Activated naive CD8-positive, alpha-beta T cell (primary cell): ENCODE data around the gene MZT2A.
"Not testable (repeated sequence)": the region's sequence is repeated elsewhere in the genome, so short reads cannot be mapped to it uniquely, and the experiment has no call there.

Experiments used
- H3K27ac Mint-ChIP-seq: one replicate; pipeline ENCODE4 v1.8.0; 2021; ENCODE audit warnings: mixed read lengths
- H3K27me3 Mint-ChIP-seq: one replicate; pipeline ENCODE4 v1.8.0; 2021; ENCODE audit warnings: mixed read lengths
- H3K36me3 Mint-ChIP-seq: one replicate; pipeline ENCODE4 v1.8.0; 2021; ENCODE audit warnings: mixed read lengths
- H3K4me1 Mint-ChIP-seq: one replicate; pipeline ENCODE4 v1.8.0; 2021; ENCODE audit warnings: low read depth, mixed read lengths
- H3K4me3 Mint-ChIP-seq: one replicate; pipeline ENCODE4 v1.8.0; 2021; ENCODE audit warnings: mild to moderate bottlenecking, mixed read lengths
- H3K9me3 Mint-ChIP-seq: one replicate; pipeline ENCODE4 v1.8.0; 2021; ENCODE audit warnings: low read depth, mixed read lengths

The MZT2A gene

DNA sequence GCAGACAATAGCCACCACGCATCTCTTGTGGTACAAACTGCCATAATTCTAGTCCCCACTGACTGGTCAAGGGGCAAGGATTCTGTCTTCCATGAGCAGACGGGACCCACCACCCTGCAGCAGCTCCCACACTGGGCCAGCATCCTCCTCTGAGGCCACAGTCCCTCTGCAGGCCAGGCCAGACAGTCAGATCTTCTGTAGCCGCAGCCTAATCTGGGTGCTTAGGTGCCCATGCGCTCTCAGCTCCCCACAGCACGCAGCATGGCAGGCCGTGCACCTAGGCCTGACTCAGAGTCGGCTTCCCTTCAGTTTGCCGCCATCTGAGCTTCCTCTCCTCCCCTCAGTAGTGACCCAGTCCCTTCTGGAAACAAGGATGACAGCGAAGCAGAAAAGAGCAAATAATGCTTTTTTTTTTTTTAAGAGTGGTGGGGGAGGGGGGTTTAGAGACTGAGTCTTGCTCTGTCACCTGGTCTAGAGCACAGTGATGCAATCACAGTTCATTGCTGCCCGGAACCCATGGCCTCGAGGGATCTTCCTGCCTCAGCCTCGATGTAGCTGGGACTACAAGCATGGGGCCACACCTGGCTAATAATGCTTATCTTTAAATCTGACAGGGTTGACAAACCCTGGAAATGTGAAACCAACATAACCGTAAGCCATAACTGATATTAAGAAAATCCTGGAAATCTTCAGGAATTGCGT lies 5.8 kb downstream of the MZT2A start:
- H3K4me3 Mint-ChIP-seq, H3K27me3 Mint-ChIP-seq, H3K36me3 Mint-ChIP-seq, H3K9me3 Mint-ChIP-seq, H3K27ac Mint-ChIP-seq: not testable (repeated sequence)
- H3K4me1 Mint-ChIP-seq = peaks cover 19% of the 10 kb centered on the region

DNA sequence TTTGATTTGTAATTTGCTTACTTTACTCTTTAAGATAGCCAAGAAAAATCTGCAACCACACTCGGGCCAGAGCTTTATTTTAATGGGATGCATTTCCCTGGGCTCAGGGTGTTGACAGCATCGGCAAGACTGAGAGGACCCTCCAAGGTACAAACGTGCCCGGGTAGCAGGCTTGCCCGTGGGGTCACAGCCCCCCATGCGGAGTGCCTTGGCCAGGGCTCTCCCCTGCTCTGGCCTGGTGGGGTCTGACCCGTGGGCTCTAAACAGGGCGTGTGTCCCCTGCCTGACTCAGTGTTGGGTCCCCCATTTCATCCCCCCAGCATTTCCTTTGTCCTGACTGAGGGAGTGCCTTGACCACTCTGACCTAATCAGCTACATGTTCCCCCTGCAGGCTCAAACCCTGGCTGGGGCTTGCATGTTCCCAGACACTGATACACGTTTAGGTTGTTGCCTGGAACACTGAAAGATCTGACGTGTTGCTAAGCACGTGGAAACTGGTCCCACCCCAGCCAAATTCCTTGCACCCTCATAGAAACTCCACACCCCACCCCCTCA lies 7.2 kb downstream of the MZT2A start:
- H3K9me3 Mint-ChIP-seq, H3K4me3 Mint-ChIP-seq, H3K27me3 Mint-ChIP-seq, H3K36me3 Mint-ChIP-seq, H3K27ac Mint-ChIP-seq: not testable (repeated sequence)
- H3K4me1 Mint-ChIP-seq = peaks cover 12% of the 10 kb centered on the region

DNA sequence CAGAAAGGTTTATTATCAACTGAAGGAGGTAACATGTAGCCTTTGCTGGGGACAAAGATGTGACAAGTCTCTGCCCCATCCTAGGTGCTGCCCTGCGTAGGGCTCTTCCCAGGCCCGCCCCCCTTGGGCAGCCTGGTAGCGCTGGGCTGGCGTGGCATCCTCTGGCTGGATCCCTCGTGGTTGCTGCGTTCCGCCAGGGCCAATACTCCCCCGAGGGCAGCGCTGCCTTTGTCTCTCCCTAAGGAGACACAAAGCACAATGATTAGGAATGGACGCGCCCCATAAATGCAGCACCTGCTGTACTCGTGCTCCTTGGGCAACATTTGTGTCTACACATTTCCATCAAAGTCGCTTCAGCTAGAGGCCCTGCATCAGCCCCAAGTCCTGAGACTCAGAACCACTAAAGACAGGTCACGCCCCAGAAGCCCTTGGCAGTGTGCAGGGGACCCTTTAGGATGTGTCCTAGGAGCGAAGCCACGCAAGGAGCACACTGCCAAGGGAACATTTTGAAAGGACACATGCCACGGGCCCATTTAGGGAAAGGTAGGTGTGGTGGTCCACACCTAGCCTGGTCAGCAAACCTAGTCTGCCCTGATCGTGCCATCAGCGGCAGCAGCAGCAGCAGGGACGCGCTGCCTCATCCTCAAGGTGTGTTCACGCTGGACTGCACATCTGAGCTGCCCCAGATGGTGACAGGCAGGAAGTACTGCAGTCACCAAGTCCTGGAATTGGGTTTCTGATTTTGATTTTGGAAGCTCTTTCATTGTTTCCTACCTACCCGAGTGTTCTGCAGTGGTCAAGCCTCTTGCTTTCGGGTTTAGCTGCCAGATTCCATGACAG lies 8.0 kb downstream of the MZT2A start:
- not testable (repeated sequence) for H3K27ac Mint-ChIP-seq, H3K4me3 Mint-ChIP-seq, H3K4me1 Mint-ChIP-seq, H3K27me3 Mint-ChIP-seq, H3K9me3 Mint-ChIP-seq, H3K36me3 Mint-ChIP-seq

DNA sequence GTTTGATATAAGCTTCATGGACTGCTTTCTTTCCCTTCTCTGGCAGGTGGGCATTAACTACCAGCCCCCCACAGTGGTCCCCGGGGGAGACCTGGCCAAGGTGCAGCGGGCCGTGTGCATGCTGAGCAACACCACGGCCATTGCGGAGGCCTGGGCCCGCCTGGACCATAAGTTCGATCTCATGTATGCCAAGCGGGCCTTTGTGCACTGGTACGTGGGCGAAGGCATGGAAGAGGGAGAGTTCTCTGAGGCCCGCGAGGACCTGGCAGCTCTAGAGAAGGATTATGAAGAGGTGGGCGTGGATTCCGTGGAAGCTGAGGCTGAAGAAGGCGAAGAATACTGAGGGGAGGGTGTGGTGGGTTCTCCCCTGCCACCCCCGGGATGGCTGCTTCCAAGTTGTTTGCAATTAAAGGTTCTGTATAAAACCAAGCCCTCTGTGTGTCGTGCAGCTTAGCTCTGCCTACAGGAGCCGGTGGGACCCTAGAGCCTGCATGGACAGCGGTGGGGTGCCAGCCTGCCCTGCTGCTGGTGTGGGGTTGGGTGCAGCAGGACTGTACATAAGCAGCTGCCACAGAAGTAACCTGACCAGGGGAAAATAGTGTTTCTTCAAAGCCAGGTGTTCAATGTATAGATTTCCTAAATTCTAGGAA lies 9.6 kb downstream of the MZT2A start:
- not testable (repeated sequence) for H3K27me3 Mint-ChIP-seq, H3K4me1 Mint-ChIP-seq, H3K27ac Mint-ChIP-seq, H3K36me3 Mint-ChIP-seq, H3K4me3 Mint-ChIP-seq, H3K9me3 Mint-ChIP-seq

DNA sequence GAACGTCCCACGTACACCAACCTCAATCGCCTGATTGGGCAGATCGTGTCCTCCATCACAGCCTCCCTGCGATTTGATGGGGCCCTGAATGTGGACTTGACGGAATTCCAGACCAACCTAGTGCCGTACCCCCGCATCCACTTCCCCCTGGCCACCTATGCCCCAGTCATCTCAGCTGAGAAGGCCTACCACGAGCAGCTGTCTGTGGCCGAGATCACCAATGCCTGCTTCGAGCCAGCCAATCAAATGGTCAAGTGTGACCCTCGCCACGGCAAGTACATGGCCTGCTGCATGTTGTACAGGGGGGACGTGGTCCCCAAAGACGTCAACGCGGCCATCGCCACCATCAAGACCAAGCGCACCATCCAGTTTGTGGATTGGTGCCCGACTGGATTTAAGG lies 11.8 kb downstream of the MZT2A start:
- not testable (repeated sequence) for H3K9me3 Mint-ChIP-seq, H3K4me1 Mint-ChIP-seq, H3K36me3 Mint-ChIP-seq, H3K4me3 Mint-ChIP-seq, H3K27me3 Mint-ChIP-seq, H3K27ac Mint-ChIP-seq

DNA sequence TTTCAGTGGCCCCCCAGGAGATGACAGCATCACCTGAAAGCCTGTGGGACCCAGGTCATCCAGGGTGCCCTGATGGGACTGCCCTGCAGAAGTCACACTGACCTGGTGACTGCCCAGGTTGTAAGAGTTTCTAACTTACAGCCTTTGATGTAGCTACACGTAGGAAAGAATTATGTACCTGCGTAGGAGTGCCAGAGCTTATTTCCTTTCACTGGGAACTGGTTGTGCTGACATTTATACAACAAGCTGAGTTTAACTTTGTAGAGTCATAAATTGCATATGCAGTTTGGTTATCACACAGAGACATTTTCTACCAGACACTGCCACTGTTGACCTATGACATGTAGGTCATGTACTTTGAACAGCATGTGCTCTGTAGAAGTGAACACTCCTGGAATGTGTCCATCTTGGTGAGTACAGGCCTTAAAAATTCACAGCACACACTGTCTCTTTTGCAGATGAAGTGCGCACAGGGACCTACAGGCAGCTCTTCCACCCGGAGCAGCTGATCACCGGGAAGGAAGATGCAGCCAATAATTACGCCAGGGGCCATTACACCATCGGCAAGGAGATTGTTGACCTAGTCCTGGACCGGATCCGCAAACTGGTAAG lies 13.2 kb downstream of the MZT2A start:
- not testable (repeated sequence) for H3K36me3 Mint-ChIP-seq, H3K4me1 Mint-ChIP-seq

DNA sequence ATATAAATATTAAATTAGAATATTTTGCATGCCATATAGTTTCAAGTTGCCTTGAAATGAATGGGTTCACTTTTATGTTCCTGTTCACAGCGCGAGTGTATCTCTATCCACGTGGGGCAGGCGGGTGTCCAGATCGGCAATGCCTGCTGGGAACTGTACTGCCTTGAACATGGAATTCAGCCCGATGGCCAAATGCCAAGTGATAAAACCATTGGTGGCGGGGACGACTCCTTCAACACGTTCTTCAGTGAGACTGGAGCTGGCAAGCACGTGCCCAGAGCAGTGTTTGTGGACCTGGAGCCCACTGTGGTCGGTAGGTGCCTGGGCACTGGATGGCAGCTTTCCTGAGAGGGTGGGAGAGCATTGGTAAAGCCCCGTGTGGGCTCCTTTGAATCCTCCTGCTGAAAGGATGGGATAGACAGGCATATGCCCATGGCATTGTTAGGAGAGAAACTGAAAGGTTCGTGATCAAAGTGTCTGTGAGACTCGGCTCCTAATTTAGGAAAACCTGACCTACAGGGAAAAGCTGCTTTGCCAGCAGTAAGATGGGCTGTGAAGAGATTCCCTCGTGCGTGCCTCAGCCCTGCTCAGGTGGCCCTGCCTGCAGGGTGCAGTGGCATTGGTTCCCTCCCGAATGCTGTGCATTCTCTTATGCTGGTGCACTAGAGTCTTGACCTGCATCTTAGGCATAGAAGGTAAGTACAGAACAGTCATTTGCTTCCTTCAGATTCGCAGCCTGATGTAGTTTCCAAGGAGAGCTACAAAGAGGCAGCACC lies 13.9 kb downstream of the MZT2A start:
- H3K27me3 Mint-ChIP-seq, H3K4me1 Mint-ChIP-seq: not testable (repeated sequence)

More for the DNA sequence above, 13.2 kb downstream of the MZT2A start:
- not testable (repeated sequence) for H3K27ac Mint-ChIP-seq, H3K9me3 Mint-ChIP-seq, H3K27me3 Mint-ChIP-seq, H3K4me3 Mint-ChIP-seq

DNA sequence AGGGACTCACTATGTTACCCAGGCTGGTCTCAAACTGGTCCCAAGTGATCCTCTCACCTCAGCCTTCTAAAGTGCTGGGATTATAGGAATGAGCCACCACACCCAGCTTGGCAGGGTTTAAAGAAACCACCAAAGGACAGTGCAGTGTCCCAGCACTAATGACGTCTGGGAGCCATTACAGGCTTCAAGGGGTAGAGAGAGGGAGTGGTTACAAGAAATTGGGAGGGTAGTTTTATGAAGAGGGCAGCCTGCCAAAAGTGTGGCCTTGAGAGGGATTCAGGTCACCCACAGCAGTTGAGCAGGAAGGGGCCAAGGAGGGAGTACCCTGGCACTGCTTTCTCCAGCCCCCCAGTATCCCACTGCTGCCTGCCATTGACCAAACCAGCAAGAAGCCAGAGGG lies 15.0 kb downstream of the MZT2A start:
- not testable (repeated sequence) for H3K4me3 Mint-ChIP-seq, H3K27ac Mint-ChIP-seq, H3K4me1 Mint-ChIP-seq, H3K9me3 Mint-ChIP-seq, H3K36me3 Mint-ChIP-seq, H3K27me3 Mint-ChIP-seq

More for the DNA sequence above, 13.9 kb downstream of the MZT2A start:
- H3K36me3 Mint-ChIP-seq, H3K27ac Mint-ChIP-seq, H3K4me3 Mint-ChIP-seq, H3K9me3 Mint-ChIP-seq: not testable (repeated sequence)

DNA sequence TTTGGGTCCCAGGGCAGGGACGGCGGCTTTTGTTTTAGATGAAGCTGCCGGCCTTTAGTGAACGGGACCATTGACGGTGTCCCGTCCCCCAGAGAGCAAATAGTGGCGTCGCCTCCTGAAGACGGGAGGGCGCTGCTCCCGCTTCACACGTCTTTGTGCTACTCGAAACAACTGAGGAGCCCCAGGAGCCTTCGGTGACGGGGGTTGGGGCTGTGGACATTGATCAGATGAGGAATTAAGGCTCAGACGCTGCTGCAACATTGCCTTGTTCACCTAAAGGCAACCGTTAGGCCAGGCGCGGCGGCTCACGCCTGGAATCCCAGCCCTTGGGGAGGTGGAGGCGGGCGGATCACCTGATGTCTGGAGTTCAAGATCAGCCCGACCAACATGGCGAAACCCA lies 15.8 kb downstream of the MZT2A start:
- not testable (repeated sequence) for H3K36me3 Mint-ChIP-seq, H3K27me3 Mint-ChIP-seq, H3K4me3 Mint-ChIP-seq, H3K4me1 Mint-ChIP-seq, H3K27ac Mint-ChIP-seq, H3K9me3 Mint-ChIP-seq

DNA sequence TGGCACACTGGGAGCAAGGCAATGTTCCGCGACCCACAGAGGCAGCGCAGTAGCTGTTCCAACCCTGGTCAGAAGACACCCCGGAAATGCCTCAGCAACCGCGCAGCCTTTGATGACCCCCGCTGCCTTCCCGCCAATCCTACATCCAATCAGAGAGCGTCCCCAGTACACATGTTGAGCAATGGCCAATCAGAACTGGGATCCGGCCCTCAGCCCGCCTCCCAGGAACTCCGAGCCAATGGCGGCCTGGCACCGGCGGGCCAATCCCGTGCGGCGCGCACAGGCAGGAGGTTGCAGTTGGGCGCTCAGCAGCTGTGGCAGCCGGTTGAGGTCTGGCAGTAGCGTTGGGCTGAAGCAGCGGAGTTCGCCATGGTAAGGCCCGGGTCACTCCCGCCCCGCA lies 16.4 kb downstream of the MZT2A start, which contains the start of gene TUBA3D:
Gene TUBA3D, plus strand, starts transcription at position 289 of the 400 bp plus-strand sequence. Its CDS starts 81 bp downstream, at position 370.
- no peaks in the 10 kb centered on the region for H3K36me3 Mint-ChIP-seq
- H3K9me3 Mint-ChIP-seq = no peaks in the 10 kb centered on the region
- H3K4me3 Mint-ChIP-seq = no peak within 1 kb of the TSS
- H3K27ac Mint-ChIP-seq = no peak within 1 kb of the TSS
- no peaks in the 10 kb centered on the region for H3K27me3 Mint-ChIP-seq
- no peaks in the 10 kb centered on the region for H3K4me1 Mint-ChIP-seq

DNA sequence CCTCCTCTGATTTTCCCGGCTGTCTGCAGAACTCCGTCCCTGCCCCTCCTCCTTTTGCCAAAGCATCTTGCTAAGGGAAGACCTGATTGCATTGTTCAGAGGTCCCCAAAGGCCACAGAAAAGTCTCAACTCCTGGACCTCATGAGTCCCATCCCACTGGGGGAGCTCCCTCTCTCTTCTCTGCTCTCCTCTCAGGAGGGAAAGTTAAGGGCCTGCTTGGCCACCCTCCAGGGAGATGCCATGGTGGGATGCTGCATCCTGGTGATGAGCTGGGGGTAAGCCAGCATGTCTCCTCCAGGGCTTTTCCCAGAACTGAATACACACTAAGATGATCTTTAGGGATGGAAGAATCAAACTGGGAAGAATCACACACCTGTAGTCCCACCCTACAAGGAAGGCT lies 18.9 kb downstream of the MZT2A start:
- not testable (repeated sequence) for H3K9me3 Mint-ChIP-seq, H3K27me3 Mint-ChIP-seq, H3K4me1 Mint-ChIP-seq, H3K4me3 Mint-ChIP-seq, H3K27ac Mint-ChIP-seq, H3K36me3 Mint-ChIP-seq

DNA sequence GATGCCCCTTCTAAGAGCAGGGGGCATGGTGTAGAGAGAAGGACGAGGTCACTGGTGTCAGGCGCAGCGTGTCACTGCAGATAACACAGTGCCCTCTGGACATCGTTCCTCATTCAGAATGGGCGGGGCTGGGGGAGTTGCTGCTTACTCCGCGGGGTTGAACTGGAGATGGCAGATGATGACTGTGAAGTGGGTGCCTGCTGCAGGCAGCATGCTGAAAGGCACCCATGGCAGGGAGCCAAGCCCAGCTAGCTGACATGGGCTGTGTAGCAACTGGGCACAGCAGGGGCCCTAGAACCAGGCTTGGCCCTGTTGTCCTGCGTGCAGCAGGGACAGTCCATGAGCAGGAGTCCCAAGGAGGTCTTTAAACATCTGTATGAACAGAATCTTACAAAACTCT lies 20.6 kb downstream of the MZT2A start:
- H3K4me1 Mint-ChIP-seq, H3K27ac Mint-ChIP-seq, H3K4me3 Mint-ChIP-seq, H3K9me3 Mint-ChIP-seq, H3K27me3 Mint-ChIP-seq, H3K36me3 Mint-ChIP-seq: not testable (repeated sequence)

DNA sequence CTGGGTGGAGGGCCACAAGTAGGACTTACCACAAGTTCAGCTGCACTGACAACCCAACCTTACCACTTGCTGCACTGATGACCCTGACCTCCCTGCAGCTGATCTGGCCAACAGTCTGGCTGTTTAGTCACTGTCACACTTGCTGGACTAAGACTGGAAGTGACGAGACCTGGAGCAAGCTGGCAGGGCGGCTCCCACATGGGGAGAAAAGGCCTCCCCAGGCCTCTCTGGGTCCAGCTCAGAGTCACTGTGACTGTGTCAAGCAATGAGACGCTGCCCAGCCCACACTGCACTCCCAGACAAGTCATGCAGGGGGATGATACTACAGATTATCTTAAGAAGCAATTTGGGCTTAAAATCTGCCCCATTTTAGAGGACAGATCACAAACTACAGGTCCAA lies 21.3 kb downstream of the MZT2A start:
- not testable (repeated sequence) for H3K36me3 Mint-ChIP-seq, H3K27me3 Mint-ChIP-seq, H3K27ac Mint-ChIP-seq, H3K4me1 Mint-ChIP-seq, H3K9me3 Mint-ChIP-seq, H3K4me3 Mint-ChIP-seq

DNA sequence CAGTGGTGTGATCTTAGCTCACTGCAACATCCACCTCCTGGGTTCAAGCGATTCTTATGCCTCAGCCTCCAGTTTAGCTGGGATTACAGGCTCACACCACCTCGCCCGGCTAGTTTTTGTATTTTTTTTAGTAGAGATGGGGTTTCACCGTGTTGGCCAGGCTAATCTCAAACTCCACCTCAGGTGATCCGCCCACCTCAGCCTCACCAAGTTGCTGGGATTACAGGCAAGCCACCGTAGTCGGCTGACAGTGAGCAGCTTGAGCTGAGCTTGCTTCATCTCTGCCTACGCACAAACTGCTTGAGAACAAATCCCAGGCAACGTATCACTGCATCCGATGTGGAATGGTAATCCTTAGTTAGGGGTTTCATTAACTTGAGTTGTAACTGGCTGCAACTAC lies 24.5 kb downstream of the MZT2A start:
- H3K9me3 Mint-ChIP-seq, H3K4me3 Mint-ChIP-seq, H3K27me3 Mint-ChIP-seq, H3K27ac Mint-ChIP-seq, H3K4me1 Mint-ChIP-seq, H3K36me3 Mint-ChIP-seq: not testable (repeated sequence)
